Keratinocyte (primary cell): ENCODE measurements around the gene NFATC3.

Source experiments
- CTCF ChIP-seq, 3 experiments: IDR thresholded peaks in 1 of 3; conservative IDR thresholded peaks in 1 of 3; optimal IDR thresholded peaks in 1 of 3; 2 replicates in 2 of 3; 3 replicates in 1 of 3; pipeline versions ENCODE3 to v1.5.1; 2011; ENCODE audit warnings: low read length in 3 of 3, mild to moderate bottlenecking in 3 of 3, moderate library complexity in 2 of 3, control low read depth in 1 of 3, inconsistent platforms in 1 of 3; ENCODE audit not compliant: insufficient read depth in 2 of 3; ENCODE audit errors: extremely low read depth in 1 of 3
- EZH2 ChIP-seq: IDR thresholded peaks from one replicate; pipeline ENCODE4 v1.6.1; 2012; ENCODE audit warnings: inconsistent platforms, mild to moderate bottlenecking, low read length, moderate library complexity

- no peak for TF ChIP-seq CTCF (optimal IDR thresholded peaks at IDR 0.05 in 1 of 3, IDR thresholded peaks at IDR 0.05 in 1 of 3, conservative IDR thresholded peaks at IDR 0.05 in 1 of 3; ENCODE audit: extremely low read depth in 1 of 3, insufficient read depth in 2 of 3, low read length in 3 of 3)
- no peak for TF ChIP-seq EZH2
Observed at GRCh38 chr16:68081861-68082628, 3.1 kb upstream of the NFATC3 start.
